Epithelial cell of proximal tubule (primary cell): ENCODE measurements around the gene TLK1. TPM values are rescaled to one million over a fixed set of nuclear protein-coding genes. Genes with fewer than 3 reads are reported as not detected.

ENCODE experiments used
- DNase-seq: peaks from one replicate; pipeline ENCODE4 v3.0.0-alpha.2; 2011; ENCODE audit warnings: low read depth
- H3K4me3 ChIP-seq: 2 replicates; pipeline ENCODE4 v1.5.1; 2011; ENCODE audit warnings: low read depth, mild to moderate bottlenecking, low read length
- total RNA-seq: library from RNA; depleted of rRNA; stranded (reverse); fragments of >200 nt; gene quantifications from 2 replicates; pipeline ENCODE4 v1.2.3, GENCODE V29; 2015
- TF ChIP-seq, protein P1 (sequence below): conservative IDR thresholded peaks from 2 replicates; pipeline ENCODE4 v1.5.1; 2012; ENCODE audit warnings: low read depth, mild to moderate bottlenecking, low read length

TLK1 gene
- total RNA-seq, 1 donor from 2014 or later: 10.7 TPM

GRCh38 chr2:171181064-171182049 is 20.7 kb upstream of the TLK1 start:
- H3K4me3 ChIP-seq: no peak overlapping the region
- no peak for DNase-seq
- TF ChIP-seq, protein P1, sequence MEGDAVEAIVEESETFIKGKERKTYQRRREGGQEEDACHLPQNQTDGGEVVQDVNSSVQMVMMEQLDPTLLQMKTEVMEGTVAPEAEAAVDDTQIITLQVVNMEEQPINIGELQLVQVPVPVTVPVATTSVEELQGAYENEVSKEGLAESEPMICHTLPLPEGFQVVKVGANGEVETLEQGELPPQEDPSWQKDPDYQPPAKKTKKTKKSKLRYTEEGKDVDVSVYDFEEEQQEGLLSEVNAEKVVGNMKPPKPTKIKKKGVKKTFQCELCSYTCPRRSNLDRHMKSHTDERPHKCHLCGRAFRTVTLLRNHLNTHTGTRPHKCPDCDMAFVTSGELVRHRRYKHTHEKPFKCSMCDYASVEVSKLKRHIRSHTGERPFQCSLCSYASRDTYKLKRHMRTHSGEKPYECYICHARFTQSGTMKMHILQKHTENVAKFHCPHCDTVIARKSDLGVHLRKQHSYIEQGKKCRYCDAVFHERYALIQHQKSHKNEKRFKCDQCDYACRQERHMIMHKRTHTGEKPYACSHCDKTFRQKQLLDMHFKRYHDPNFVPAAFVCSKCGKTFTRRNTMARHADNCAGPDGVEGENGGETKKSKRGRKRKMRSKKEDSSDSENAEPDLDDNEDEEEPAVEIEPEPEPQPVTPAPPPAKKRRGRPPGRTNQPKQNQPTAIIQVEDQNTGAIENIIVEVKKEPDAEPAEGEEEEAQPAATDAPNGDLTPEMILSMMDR: no peak

DNA sequence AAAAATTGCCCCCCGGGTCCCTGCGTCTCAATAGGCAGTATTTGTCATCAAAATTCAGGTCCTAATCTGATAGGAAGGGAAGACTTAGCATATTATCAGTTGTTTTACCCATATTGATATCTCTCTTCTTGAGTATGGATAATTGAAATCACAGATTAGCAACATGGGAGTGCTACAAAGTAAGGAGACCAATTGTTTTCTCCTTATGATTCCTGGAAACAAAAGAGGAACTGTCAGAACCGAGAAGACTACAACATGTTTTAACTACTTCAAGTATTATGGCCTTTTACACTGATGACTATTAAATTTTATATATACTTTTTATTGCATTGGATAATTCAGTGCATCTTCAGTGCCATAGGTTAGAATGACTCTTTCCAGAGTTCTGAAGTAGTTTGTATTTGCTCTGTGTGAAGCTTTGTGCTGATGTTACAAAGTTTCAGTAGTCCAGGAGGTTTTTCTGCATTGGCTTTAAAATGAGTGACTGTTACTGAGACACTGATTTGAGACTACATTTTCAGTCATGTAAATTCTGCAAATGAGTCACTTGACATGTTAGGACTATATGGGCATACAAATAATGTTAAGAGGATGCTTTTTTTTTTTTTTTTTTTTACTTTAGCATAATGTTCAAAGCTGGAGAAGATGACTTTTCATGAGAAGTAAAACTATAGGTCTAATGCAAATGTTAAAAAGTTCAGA is 19.7 kb upstream of the TLK1 start:
- no peak for DNase-seq
- no peak overlapping the region for H3K4me3 ChIP-seq
- TF ChIP-seq, protein P1: no peak

GRCh38 chr2:171178993-171179392 is 18.3 kb upstream of the TLK1 start:
- TF ChIP-seq, protein P1: no peak
- no peak for DNase-seq
- no peak overlapping the region for H3K4me3 ChIP-seq

GRCh38 chr2:171176516-171176915 is 15.8 kb upstream of the TLK1 start:
- H3K4me3 ChIP-seq: no peak overlapping the region
- no peak for DNase-seq
- TF ChIP-seq, protein P1: no peak

DNA sequence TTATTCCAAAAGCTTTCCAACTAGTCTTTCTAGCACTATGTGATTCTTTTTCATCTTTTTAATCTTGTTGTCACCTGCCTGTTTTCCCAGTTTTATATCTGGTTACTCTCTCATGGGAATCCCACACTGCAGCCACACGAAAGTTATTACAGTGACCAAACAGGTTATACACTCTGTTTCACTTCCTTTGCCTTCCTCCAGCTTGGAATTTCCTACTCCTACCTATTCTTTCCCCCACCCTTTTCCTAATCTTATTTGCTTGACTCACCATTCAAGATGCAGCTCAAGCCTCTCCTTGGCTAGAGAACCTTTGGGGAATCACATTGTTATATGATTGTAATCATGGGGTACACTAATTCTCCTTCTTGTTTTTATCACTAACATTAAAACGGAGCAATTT is 13.4 kb upstream of the TLK1 start:
- TF ChIP-seq, protein P1: no peak
- no peak overlapping the region for H3K4me3 ChIP-seq
- no peak for DNase-seq

DNA sequence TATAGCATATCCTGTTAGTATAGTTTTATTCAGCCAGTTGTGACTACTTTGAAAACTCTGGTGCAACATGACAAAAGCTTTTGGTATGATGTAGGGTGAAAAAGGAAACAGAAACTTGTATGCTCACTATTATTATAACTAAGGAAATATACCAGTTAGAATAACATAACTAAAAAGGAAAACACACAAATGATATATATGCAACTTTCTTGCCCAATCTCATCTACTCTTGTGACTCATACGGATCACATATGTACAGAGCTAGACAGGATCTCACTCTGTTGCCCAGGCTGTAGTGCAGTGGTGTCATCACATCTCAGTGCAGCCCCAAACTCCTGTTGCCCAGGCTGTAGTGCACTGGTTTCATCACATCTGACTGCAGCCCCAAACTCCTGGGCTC is 12.4 kb upstream of the TLK1 start:
- H3K4me3 ChIP-seq: no peak overlapping the region
- no peak for DNase-seq
- TF ChIP-seq, protein P1: no peak
